UCSD-AML1 (cell line): Measurements from ENCODE around the gene IL36RN.

ENCODE experiments used
- DNase-seq: peaks from one replicate; lab custom pipeline; 2025; ENCODE audit not compliant: unreplicated experiment; lab: John Stamatoyannopoulos, UW

IL36RN gene

DNA sequence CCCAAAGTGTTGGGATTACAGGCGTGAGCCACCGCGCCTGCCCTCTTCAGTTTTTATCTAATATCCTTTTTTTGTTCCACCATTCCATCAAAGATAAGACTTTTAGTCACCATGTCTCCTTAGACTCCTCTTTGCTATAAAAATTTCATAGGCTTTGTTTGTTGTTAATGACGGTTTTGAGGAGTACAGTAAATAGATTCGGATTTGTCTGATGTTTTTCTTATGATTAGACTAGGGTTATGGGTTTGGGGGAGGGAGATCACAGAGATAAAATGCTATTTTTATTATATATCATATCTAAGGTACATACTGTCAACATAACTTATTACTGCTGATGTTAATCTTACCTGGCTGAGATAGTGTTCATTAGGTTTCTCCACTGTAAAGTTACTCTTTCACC is 12.5 kb upstream of the IL36RN start:
- DNase-seq: no peak

DNA sequence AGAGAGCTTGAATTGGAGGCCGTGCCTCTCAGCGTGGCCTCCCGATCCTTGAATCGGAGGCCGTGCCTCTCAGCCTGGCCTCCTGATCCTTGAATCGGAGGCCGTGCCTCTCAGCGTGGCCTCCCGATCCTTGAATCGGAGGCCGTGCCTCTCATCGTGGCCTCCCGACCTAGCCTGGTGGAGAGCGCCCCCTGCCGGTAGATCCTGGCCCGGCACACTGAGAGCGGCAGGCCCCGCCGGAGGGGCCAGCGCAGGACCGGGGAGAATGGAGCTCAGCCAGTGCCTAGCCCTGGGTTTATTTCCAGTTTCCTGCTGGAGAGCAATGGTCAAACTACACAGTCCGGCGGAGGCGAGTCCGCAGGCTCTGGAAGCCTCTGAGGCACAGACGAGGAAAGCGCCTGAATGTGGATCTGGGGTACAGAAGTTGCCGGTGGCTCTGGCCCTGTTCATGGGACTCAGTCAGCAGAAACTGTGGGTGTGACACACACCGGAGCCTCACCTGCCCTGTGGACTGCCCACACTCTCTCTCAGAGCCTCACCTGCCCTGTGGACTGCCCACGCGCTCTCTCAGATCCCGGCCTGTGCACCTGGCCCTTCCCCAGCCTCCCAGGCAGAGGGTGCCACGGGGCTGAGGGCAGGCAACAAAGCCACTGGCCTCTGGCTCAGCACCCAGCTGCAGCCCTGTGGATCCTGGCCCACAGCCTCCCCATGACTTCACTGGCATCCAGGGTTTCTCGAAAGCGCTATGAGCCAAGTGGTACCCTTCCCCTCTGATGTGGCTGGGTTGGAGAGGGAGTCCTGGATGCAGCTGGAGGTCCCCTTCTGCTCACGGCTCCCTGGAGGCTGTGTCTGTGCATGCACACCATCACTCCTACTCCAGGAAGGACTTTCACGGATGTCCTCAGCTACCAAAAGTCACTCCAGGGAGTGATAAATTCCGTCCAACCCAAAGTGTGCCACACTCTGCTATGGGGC is 7.8 kb upstream of the IL36RN start:
- DNase-seq: no peak

DNA sequence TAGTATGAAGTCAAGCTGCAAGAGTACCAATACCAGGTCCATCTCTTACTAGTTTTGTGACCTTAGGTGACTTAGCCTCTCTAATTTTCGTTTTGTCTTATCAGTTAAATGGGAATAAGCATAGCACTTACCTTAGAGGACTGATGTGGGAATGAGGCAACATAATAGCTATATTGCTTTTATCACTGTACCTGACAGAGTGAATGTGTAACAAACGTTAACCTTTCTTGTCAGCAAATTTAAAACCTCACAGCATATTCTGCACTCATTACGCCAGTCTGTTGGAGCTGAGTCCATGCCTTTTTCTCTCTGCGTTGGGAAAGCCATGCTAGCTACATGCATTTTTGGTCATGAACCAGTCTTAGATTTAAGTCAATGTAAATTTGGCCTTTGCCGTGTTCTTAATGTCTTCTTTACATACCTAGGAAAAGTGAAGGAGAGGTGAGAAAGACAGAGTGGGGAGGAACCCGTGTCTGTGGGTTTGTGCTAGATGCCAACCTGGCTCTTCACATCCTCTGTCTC is 6.5 kb upstream of the IL36RN start, which contains the start of gene IL36B:
IL36B (minus strand) TSS at position 472 of the 522 bp plus-strand sequence.
- DNase-seq: no peak

DNA sequence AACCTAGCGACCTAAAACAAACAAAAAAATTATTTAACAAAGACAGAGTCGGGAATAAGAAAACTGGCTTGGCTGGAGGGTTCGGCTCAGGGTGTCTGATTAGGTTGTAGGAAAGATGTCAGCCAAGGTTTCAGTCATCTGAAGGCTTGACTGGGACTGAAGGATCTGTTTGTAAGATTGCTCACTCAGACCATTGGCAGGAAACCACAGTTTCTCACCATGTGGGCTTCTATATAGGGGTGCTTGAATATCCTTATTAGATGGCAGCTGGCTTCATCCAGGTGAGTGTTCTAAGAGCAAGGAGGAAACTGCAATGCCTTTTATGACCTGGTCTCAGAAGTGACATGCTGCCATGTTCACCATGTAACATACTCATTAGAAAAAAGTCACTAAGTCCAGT is 5.3 kb upstream of the IL36RN start:
- DNase-seq: no peak

DNA sequence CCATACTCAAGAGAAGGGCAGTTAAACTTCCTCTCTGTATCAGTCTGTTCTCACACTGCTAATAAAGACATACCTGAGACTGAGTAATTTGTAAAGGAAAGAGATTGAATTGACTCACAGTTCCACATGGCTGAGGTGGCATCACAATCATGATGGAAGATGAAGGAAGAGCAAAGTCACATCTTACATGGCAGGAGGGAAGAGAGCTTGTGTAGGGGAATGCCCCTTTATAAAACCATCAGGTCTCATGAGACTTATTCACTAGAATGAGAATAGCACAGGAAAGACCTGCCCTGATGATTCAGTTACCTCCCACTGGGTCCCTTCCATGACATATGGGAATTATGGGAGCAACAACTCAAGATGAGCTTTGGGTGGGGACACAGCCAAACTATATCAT is 4.9 kb upstream of the IL36RN start:
- no peak for DNase-seq

DNA sequence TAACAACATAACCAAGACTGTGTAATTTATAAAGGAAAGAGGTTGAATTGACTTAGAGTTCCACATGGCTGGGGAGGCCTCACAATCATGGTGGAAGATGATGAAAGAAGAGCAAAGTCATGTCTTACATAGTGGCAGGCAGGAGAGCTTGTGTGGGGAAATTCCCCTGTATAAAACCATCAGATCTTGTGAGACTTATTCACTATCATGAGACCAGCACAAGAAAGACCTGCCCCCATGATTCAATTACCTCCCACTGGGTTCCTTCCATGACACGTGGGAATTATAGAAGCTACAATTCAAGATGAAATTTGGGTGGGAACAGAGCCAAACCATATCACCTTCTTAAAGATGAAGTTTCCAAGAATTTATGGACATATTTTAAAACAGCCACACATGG is 2.5 kb upstream of the IL36RN start:
- DNase-seq: no peak

DNA sequence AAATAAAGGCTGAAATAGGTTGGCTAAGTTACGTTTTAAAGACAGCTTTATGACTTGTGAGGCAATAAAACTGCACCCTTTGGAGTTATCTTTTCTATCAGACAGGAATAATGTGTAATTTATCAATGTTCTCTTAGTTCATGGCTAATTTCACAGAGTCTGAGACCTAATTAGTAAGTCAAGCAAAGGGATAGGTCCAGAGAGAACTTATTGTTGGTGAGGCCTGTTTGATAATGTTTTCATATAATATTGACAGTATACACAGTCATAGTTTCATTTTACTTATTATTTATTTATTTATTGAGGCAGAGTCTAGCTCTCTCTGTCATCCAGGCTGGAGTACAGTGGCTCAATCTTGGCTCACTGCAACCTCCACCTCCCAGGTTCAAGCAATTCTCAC is 1.9 kb upstream of the IL36RN start:
- no peak for DNase-seq

DNA sequence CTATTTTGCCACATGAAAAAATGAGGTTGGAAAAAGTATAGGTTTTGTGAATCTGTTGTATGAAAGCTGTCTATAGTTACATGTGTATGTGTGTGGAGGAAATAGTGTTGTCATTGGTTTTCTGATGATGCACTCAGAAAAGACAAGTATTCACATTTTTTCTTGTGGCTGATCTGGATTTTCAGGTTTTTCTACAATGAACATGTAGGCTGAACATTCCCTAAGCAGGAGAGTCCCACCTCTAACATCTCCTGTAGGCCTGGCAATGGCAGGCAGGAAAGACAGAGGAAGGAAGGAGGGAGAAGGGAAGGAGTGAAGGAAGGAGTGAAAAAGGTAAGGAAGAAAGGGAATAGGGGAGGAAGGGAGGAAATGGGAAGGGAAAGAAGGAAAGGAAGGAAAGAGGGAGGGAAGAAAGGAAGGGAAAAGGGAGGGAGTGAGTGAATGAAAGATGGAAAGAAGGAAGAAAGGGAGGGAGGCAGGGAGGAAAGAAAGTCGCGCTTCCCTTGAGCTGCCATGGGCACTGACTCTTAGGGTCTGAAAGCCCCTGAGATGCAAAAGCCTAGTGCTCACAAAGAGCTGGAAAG is 495 bp upstream of the IL36RN start:
- no peak for DNase-seq

DNA sequence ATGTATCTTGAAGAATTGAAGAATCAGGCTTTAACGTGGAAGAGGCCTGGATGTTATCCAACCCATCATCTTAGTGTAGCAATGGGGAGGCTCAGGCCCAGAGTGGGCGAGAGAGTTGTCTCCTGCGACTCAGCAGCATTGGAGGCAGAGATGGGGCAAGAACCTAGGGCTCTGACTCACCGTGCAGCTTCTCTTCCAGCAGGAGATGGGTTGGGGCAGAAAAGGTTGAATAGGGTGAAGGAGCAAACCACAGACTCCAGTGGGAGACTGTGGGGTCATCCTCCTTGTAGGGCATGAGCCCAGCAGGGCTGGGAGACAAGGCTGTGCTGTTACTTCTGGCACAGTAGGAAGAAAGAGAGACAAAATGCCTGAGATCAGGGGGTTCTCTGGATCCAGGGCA is 1.4 kb downstream of the IL36RN start:
- no peak for DNase-seq

DNA sequence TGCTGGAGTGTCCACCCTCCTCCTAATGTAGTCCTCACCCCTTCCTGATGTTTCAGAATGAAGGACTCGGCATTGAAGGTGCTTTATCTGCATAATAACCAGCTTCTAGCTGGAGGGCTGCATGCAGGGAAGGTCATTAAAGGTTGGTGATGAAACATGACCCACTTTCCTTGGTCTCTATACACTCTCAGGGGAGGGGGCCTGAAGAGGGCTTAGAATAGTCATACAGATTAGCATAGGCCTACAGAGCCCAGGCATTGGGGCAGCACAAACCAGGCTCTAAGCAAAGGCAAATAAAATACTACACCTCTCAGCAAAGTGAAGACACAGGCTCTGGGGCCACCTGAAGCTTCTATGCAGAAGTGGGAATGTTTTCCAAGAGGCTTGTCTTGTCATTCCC is 1.8 kb downstream of the IL36RN start:
- no peak for DNase-seq

DNA sequence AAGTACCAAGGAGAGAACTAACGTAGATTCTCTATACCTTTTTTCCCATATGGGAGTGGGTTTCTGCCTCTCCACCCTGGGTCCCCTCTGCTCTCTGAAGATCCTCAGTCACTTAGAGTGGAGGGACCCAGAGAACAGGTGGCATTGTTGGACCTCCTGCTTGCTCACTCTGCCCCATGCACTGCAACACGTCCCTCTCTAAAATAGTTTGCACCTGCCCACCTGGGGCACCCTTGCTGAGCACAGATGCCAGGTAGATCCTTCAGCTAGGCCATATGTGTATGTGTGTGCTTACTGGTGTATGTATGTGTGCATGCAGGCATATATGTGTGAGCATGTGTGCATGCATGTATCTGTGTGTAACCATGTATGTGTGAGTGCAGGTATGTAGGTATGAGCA is 2.2 kb downstream of the IL36RN start:
- no peak for DNase-seq

DNA sequence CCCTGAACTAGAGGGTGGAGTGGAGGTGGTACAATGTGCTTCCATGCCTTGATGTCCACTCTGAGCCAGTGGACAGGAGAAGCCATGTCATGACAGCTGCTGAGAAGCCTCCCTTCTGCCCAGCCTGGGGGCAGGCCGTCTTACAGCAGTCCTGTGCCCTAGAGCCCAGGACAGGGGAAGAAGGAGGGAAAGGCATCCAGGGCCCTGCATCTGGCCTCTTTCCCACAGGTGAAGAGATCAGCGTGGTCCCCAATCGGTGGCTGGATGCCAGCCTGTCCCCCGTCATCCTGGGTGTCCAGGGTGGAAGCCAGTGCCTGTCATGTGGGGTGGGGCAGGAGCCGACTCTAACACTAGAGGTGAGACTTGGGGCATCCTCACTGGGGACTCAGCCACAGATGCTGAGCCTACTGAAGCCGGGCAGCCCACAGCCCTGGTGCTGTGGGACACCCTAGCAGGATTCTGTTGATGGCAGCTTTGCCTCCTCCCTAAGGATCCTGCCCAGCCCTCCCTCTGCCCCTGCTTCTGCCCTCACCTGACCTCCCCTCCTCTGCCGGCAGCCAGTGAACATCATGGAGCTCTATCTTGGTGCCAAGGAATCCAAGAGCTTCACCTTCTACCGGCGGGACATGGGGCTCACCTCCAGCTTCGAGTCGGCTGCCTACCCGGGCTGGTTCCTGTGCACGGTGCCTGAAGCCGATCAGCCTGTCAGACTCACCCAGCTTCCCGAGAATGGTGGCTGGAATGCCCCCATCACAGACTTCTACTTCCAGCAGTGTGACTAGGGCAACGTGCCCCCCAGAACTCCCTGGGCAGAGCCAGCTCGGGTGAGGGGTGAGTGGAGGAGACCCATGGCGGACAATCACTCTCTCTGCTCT is 3.1 kb downstream of the IL36RN start:
- DNase-seq: no peak

DNA sequence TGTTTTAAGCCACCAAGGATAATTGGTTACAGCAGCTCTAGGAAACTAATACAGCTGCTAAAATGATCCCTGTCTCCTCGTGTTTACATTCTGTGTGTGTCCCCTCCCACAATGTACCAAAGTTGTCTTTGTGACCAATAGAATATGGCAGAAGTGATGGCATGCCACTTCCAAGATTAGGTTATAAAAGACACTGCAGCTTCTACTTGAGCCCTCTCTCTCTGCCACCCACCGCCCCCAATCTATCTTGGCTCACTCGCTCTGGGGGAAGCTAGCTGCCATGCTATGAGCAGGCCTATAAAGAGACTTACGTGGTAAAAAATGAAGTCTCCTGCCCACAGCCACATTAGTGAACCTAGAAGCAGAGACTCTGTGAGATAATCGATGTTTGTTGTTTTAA is 5.3 kb downstream of the IL36RN start:
- no peak for DNase-seq

DNA sequence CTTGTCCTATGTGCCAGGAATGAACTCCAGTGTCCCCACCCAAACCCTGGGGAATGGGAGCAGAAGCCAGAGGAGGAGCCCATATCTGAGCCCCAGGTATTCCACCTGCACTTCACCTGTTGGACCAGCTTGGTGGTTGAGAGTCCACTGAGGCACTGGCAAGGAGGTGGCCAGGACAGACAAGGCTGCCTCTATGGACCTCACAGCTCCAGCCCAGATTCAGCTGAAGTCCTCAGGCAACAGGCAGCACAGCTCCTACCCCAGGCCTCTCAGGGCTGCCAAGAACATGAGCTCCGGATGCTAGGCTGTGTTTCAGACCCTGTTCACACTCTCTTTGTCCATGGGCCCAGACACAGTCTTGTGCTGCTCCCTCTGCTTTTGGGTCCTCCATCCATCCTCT is 5.9 kb downstream of the IL36RN start:
- DNase-seq: no peak

DNA sequence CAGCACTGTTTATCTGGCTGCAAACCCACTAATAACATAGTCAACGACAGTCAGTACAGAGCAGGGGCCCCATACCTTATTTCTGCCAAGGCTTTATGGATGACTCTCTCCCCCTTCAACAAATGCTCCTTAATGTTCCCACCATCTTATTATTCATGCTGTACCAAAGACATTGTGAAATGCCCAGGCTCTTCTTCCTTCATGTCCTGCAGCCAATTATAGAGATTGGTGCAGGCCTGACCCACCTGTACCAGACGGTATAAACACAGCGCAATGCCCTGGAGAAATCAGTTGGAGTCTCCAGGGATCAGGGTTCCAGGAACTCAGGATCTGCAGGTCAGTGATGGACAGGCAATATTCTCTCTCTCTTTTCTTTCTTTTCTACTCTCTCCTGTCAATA is 8.7 kb downstream of the IL36RN start, which contains the start of gene IL1F10:
IL1F10 (plus strand) TSS at position 290 of the 400 bp plus-strand sequence. CDS start 4,769 bp downstream, outside the sequence.
- no peak for DNase-seq

DNA sequence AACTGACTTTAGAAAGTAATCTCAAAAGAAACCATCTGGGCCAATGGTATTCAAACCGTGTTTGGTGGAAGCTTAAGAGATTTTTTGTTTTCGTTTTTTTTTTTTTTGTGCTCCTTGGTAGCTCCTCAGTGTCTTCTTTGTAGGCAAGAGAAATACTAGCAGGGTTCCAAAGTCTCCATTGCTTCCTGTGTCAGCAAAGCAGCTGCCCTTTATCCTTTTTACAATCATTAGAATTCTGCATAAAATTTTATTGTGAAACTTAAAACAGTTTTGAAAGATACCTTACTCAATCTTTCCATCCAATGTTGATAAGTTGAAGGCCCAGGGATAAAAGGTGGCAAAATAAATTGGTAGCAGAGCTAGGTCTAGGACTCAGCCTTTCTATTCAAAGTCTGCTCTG is 9.3 kb downstream of the IL36RN start:
- no peak for DNase-seq

DNA sequence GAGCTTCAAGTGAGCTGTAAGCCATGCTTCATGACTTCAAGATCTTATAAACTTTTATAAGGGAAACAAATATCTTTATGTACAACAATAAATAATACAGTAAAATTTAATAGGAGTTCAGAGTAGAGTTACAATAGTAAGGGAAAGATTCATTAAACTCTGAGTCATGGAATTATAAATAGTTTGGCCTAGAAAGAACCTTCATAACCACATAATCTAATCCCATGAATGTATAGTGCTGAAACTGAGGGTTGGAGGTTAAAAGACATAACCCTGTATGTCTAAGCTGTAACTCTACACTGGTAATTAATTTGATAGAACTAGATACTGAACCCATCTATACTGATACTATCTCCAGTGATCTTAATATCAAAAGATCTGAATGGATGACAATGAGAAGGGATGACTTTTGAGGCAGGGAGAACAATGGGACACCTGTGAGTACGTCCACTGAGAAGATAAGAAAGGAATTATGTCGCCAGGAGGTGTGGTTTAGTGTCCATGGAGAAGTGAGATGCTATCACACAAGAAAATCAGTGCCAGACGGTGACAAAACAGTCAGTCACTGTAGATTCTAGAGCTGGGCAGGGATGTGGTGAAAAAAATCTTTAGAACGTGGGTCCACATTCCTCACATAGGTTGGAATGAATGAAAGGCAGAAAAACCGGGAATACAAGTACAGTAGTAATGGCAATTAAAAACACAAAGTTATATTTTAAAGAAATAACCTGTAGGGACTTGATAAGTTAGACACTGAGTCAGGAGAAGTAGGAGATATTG is 9.9 kb downstream of the IL36RN start:
- DNase-seq: no peak

DNA sequence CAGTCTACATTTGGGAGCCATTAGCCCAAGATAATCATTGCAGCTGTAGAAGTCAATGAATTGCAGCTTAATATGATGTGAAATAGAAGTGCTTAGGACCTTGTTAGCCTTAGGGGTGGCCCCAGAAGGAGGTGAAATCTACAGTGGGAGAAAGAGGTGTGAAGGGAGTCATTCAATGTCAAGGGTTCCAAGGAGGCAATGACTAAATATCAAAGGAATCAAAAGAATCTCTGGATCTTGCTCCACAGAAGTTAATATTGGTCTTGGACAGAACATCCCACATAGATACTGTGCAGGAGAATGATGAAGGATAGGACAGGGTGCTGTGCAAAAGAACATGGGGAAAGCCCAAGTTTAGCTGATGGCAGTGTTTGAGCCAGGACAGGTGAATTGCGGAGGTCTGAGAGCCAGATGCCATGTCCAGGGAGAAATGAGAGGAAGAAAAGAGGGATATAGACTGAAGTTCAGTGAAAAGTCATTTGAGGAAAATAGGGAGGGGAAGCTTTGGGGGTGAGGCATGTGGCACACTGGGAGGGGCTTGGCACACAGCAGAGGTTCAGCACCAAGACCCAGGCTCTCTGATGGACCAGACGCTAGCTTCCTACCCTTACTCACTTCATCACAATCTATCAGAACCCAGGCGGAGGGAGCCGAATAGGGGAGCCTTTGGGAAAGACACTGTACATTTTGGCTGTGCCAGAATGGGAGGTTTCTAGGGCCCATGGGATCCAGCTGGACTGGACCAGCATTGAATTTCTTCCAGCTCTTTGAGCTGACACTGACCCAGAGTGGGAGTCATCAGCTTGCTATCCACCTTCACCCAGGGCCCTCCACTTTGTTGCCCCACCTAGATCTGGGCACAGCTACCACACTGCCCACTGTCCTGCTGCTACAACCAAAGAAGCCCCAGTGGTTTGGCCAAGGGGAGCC is 10.9 kb downstream of the IL36RN start:
- no peak for DNase-seq

DNA sequence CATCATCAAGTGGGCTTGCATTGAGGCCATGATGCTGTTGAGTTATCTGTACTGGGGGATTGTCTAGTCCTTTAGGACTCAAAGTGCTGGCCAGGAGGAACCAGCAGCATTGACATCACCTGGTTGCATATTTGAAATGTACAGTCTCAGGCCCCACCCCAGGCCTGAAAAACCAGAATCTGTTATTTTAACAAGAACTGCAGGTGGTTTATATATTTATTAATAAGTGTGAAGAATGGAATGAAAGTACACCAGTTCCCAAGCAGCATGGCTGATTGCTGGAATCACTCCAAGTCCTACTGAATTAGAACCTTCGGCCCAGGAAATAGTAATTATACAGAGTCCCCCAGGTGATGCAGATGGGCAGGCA is 11.6 kb downstream of the IL36RN start:
- DNase-seq: no peak
